Measurements from ENCODE around the gene DYNLL1. TPM values are rescaled to one million over a fixed set of nuclear protein-coding genes. Genes with fewer than 3 reads are reported as not detected.
A peak's percentile ranks its signal among the peaks of the same experiment; 100 is the strongest.

DYNLL1 gene
- total and polyA plus RNA-seq, 2 of the 13 experiments (the other 11 are each of a cell fraction or from before 2014, with no cell fraction given): 271 to 294 TPM

DNA sequence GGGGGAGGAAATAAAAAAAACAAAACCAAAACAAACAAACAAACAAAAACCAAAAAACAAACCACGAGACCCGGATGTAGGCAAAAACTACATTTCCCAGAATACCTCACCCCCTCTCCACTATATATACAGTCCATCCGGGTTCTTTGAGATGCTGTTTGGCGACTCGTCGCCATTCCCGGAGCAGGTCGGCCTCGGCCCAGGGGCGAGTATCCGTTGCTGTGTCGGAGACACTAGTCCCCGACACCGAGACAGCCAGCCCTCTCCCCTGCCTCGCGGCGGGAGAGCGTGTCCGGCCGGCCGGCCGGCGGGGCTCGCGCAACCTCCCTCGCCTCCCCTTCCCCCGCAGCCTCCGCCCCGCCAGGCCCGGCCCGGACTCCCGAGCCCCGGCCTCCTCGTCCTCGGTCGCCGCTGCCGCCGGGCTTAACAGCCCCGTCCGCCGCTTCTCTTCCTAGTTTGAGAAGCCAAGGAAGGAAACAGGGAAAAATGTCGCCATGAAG, 38.3 kb downstream of the DYNLL1 start, which contains the start of gene RNF10 (continued):
- no peak for TF ChIP-seq SMARCC2 (IDR thresholded peaks at IDR 0.05)
- TF ChIP-seq TSC22D2 (CRISPR knock-in tag; IDR thresholded peaks at IDR 0.05; ENCODE audit: borderline replicate concordance): no peak
- no peak; the same call in none of the 2 replicates for TF ChIP-seq GABPB1 (CRISPR knock-in tag; IDR thresholded peaks at IDR 0.05)
- TF ChIP-seq ZFP90 (CRISPR knock-in tag; IDR thresholded peaks at IDR 0.05; ENCODE audit: borderline replicate concordance): 0 out of 2 replicates have a peak, but pooled peaks have one; percentile 11
- no peak for TF ChIP-seq ZNF530 (CRISPR knock-in tag; IDR thresholded peaks at IDR 0.05; ENCODE audit: low read depth)
- 0 out of 2 replicates have a peak, but pooled peaks have one; percentile 4 for TF ChIP-seq WIZ (CRISPR knock-in tag; IDR thresholded peaks at IDR 0.05)
- no peak for TF ChIP-seq ZBTB1 (CRISPR knock-in tag; IDR thresholded peaks at IDR 0.05; ENCODE audit: borderline replicate concordance)
- TF ChIP-seq, protein P1, sequence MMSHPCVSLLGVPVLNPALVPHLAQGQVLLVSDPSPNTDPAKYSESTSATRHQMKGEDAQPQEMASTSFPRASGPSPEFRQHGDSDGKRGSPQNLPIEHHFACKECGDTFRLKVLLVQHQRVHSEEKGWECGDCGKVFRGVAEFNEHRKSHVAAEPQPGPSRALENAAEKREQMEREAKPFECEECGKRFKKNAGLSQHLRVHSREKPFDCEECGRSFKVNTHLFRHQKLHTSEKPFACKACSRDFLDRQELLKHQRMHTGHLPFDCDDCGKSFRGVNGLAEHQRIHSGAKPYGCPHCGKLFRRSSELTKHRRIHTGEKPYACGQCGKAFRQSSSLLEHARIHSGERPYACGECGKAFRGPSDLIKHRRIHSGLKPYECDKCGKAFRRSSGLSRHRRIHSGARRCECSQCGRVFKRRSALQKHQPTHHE (CRISPR knock-in tag; IDR thresholded peaks at IDR 0.05; ENCODE audit: borderline replicate concordance): no peak; the same call in 1 of the 2 replicates
- no peak for TF ChIP-seq IKZF4 (CRISPR knock-in tag; IDR thresholded peaks at IDR 0.05; ENCODE audit: borderline replicate concordance, low read depth, not compliant biosample characterization)
- peak; percentile 88; the same call in 1 of the 2 replicates for TF ChIP-seq ZFX (CRISPR knock-in tag; IDR thresholded peaks at IDR 0.05; ENCODE audit: low read depth)
- no peak for TF ChIP-seq ELF4 (CRISPR knock-in tag; IDR thresholded peaks at IDR 0.05; ENCODE audit: borderline replicate concordance)
- TF ChIP-seq, protein P2, sequence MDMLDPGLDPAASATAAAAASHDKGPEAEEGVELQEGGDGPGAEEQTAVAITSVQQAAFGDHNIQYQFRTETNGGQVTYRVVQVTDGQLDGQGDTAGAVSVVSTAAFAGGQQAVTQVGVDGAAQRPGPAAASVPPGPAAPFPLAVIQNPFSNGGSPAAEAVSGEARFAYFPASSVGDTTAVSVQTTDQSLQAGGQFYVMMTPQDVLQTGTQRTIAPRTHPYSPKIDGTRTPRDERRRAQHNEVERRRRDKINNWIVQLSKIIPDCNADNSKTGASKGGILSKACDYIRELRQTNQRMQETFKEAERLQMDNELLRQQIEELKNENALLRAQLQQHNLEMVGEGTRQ (IDR thresholded peaks at IDR 0.05; ENCODE audit: low read depth, low read length): no peak
- TF ChIP-seq, protein P2 (CRISPR knock-in tag; IDR thresholded peaks at IDR 0.05; ENCODE audit: borderline replicate concordance): no peak
- TF ChIP-seq GABPA (IDR thresholded peaks at IDR 0.05; ENCODE audit: low read depth, low read length): no peak
- TF ChIP-seq GABPA (CRISPR knock-in tag; IDR thresholded peaks at IDR 0.05; ENCODE audit: low read depth): peak; percentile 63
- TF ChIP-seq SRSF4 (IDR thresholded peaks at IDR 0.05; ENCODE audit: low read depth, low read length, poor library complexity, severe bottlenecking): no peak
- no peak for TF ChIP-seq ZNF724P (CRISPR knock-in tag; IDR thresholded peaks at IDR 0.05; ENCODE audit: borderline replicate concordance)
- no peak for TF ChIP-seq THYN1 (CRISPR knock-in tag; IDR thresholded peaks at IDR 0.05; ENCODE audit: borderline replicate concordance, low read depth)
- TF ChIP-seq ZNF30 (CRISPR knock-in tag; IDR thresholded peaks at IDR 0.05): no peak
- no peak for TF ChIP-seq RARG (CRISPR knock-in tag; IDR thresholded peaks at IDR 0.05; ENCODE audit: low read depth)
- peak; percentile 58; the same call in 1 of the 2 replicates for TF ChIP-seq HOXA5 (CRISPR knock-in tag; IDR thresholded peaks at IDR 0.05)
- TF ChIP-seq ZNF768 (CRISPR knock-in tag; IDR thresholded peaks at IDR 0.05): no peak
- no peak for TF ChIP-seq EHMT2 (IDR thresholded peaks at IDR 0.05; ENCODE audit: borderline replicate concordance, low read depth, low read length)
- TF ChIP-seq ZNF292 (CRISPR knock-in tag; IDR thresholded peaks at IDR 0.05; ENCODE audit: borderline replicate concordance, low read depth): no peak
- TF ChIP-seq RNF2 (conservative IDR thresholded peaks at IDR 0.05; ENCODE audit: low read depth): no peak
- TF ChIP-seq, protein P3, sequence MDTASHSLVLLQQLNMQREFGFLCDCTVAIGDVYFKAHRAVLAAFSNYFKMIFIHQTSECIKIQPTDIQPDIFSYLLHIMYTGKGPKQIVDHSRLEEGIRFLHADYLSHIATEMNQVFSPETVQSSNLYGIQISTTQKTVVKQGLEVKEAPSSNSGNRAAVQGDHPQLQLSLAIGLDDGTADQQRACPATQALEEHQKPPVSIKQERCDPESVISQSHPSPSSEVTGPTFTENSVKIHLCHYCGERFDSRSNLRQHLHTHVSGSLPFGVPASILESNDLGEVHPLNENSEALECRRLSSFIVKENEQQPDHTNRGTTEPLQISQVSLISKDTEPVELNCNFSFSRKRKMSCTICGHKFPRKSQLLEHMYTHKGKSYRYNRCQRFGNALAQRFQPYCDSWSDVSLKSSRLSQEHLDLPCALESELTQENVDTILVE (CRISPR knock-in tag; IDR thresholded peaks at IDR 0.05): no peak
